Activated CD8-positive, alpha-beta T cell treated with anti-CD3 and anti-CD28 coated beads, Interleukin-2, amount 10 ng/mL, durations not matched to agents 7 days and 5 days (primary cell): ENCODE data around the gene COL18A1. TPM values are rescaled to one million over a fixed set of nuclear protein-coding genes. Genes with fewer than 3 reads are reported as not detected.
A peak's percentile ranks its signal among the peaks of the same experiment; 100 is the strongest.
"Not testable (repeated sequence)": the region's sequence is repeated elsewhere in the genome, so short reads cannot be mapped to it uniquely, and the experiment has no call there.

ENCODE experiments used
- ATAC-seq: fragments of 150-1000 bp; cut with Tn5 transposase; one replicate; pipeline ENCODE4 v1.10.0; 2021; ENCODE audit warnings: moderate library complexity
- CTCF ChIA-PET: fragments of 350-600 bp; sonication (Branson Sonifier 250); formaldehyde crosslinking; loops from one replicate; lab custom pipeline; 2021; ENCODE audit warnings: antibody characterized with exemption; lab: Charles Lee
- POLR2A ChIA-PET: fragments of 350-600 bp; sonication (Branson Sonifier 250); formaldehyde crosslinking; loops from one replicate; lab custom pipeline; 2021; ENCODE audit warnings: antibody characterized with exemption; lab: Charles Lee
- DNase-seq: peaks from one replicate; pipeline ENCODE4 v3.0.0-alpha.2; 2020
- H3K27ac Mint-ChIP-seq: one replicate; pipeline ENCODE4 v1.8.0; 2021; ENCODE audit warnings: mild to moderate bottlenecking, mixed read lengths
- H3K27me3 Mint-ChIP-seq: one replicate; pipeline ENCODE4 v1.8.0; 2021; ENCODE audit warnings: low read depth, mixed read lengths
- H3K36me3 Mint-ChIP-seq: one replicate; pipeline ENCODE4 v1.8.0; 2021; ENCODE audit warnings: low read depth, mixed read lengths
- H3K4me1 Mint-ChIP-seq: one replicate; pipeline ENCODE4 v1.8.0; 2021; ENCODE audit warnings: low read depth, mixed read lengths
- H3K4me3 Mint-ChIP-seq: one replicate; pipeline ENCODE4 v1.8.0; 2021; ENCODE audit warnings: mild to moderate bottlenecking, mixed read lengths
- H3K9me3 Mint-ChIP-seq: one replicate; pipeline ENCODE4 v1.8.0; 2022; ENCODE audit warnings: mixed read lengths; ENCODE audit not compliant: insufficient read depth
- total RNA-seq, 2 experiments: library from RNA; stranded (reverse); gene quantifications; one replicate each; pipeline ENCODE4 v1.2.3, GENCODE V29; 2021

COL18A1 gene
- total RNA-seq, 2 experiments from 2014 or later = 24.1 to 28.7 TPM

DNA sequence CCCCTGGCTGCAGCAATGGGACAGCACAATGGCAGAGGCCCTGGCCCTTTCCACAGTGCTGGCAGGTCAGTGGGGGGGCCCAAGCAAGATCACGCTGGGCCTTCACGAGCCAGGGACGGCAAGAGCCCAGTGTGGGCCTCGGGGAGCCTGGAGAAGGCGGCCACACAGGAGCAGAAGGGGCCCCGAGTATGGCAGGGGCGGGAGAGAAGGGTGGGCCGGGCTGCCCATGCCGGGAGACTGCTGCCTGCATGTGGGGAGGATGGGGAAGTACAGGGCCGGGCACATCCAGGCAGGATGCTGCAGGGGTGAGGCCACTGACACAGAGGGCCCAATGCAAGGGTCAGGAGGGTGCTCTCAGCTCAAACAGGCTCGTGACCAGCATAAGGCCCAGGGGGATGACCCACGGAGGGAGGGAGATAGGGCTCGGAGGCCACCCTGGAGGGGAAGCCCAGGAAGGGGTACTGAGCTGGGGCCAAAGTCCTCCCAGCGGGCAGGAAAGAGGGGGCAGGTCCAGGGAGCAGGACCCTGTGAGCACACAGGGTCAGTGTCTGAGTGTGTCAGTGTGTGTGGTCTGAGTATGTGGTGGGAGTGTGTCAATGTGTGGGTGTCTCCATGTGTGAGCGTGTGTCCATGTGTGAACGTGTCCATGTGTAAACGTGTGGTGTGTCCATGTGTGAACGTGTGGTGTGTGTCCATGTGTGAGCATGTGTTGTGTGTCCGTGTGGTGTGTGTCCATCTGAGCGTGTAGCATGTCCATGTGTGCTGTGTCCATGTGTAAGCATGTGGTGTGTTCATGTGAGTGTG is 124.2 kb downstream of the COL18A1 start:
- H3K4me3 Mint-ChIP-seq = no peak overlapping the region
- H3K36me3 Mint-ChIP-seq = peaks cover 38% of the 10 kb centered on the region
- POLR2A ChIA-PET = no interaction called here
- H3K27me3 Mint-ChIP-seq = no peaks in the 10 kb centered on the region
- CTCF ChIA-PET = no interaction called here
- H3K4me1 Mint-ChIP-seq = peaks cover 13% of the 10 kb centered on the region
- ATAC-seq (no peak), DNase-seq (no peak)
- H3K9me3 Mint-ChIP-seq = no peaks in the 10 kb centered on the region
- H3K27ac Mint-ChIP-seq = no peak overlapping the region

DNA sequence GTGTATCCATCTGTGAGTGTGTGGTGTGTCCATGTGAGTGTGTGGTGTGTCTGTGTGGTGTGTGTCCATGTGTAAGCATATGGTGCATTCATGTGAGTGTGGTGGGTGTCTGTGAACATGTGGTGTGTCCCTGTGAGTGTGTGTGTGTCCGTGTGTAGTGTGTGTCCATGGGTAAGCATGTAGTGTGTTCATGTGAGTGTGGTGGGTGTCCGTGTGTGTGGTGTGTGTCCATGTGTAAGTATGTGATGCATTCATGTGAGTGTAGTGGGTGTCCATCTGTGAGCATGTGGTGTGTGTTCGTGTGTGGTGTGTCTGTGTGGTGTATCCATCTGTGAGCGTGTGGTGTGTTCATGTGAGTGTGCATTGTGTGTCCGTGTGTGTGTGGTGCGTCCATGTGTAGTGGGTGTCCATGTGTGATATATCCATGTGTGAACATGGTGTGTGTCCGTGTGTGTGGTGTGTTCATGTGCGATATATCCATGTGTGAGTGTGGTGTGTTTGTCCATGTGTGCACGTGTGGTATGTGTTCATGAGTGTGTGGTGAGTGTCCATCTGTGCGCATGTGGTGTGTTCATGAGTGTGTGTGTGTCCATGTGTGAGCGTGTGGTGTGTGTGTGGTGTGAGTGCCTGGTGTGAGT is 124.9 kb downstream of the COL18A1 start:
- H3K27me3 Mint-ChIP-seq = no peaks in the 10 kb centered on the region
- H3K4me1 Mint-ChIP-seq = peaks cover 13% of the 10 kb centered on the region
- peaks cover 37% of the 10 kb centered on the region for H3K36me3 Mint-ChIP-seq
- H3K27ac Mint-ChIP-seq = no peak overlapping the region
- H3K4me3 Mint-ChIP-seq = no peak overlapping the region
- DNase-seq = no peak
- no peaks in the 10 kb centered on the region for H3K9me3 Mint-ChIP-seq
- no peak for ATAC-seq
- ChIA-PET CTCF (no interaction called here), POLR2A (no interaction called here)

- POLR2A ChIA-PET = no interaction called here
- no peak for DNase-seq
- H3K36me3 Mint-ChIP-seq = peaks cover 36% of the 10 kb centered on the region
Observed at GRCh38 chr21:45530423-45531113, 125.6 kb downstream of the COL18A1 start.

GRCh38 chr21:45531114-45531392 is 126.1 kb downstream of the COL18A1 start:
- peaks cover 38% of the 10 kb centered on the region for H3K36me3 Mint-ChIP-seq
- DNase-seq, POLR2A ChIA-PET: not testable (repeated sequence)

More at GRCh38 chr21:45530423-45531113, 125.6 kb downstream of the COL18A1 start:
- Mint-ChIP-seq H3K27ac (no peak overlapping the region), H3K4me3 (no peak overlapping the region), H3K9me3 (no peaks in the 10 kb centered on the region), H3K4me1 (peaks cover 17% of the 10 kb centered on the region), H3K27me3 (no peaks in the 10 kb centered on the region)
- ATAC-seq = no peak
- CTCF ChIA-PET = no interaction called here

DNA sequence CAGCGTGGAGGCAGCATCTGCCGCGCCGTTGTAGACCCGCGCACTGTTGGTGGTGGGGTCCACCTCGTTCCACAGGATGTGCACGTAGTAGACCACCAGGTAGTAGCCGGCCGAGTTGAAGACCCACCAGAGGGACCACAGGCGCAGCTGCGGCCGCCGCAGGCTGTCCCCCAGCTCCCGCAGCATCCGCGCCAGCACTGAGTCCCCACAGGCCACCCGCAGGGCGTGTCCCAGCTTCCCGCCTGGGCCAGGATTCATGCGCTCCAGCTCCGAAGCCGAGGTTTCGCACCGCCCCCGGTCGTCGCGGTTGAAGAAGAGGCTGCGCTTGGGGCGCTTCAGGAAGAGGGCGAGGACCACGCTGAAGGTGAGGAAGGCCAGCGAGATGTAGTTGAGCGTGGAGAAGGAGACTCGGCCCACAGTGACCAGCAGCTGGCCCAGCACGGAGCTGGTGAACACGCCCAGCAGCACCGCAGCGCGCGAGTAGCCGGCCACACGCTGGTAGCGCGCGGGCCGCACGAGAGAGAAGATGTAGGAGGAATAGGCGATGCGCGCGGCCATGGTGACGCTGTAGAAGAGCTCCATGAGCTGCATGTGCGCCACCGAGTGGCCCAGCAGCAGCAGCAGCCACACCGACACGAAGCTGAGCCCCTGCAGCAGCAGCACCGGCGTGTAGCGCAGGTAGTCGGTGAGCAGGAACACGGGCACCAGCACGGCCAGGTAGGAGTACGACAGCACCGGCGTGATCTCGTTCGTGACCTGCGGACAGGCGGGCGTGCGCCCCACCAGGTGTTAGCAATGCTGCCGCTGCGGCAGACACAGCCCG is 126.6 kb downstream of the COL18A1 start:
- peak overlapping the region; percentile 39 for H3K27ac Mint-ChIP-seq
- no peak overlapping the region for H3K4me3 Mint-ChIP-seq
- no peaks in the 10 kb centered on the region for H3K9me3 Mint-ChIP-seq
- peaks cover 42% of the 10 kb centered on the region for H3K36me3 Mint-ChIP-seq
- ChIA-PET CTCF (interaction anchor here (1.3 to 1.4 kb wide), 2 partner anchors 9 to 53 kb away, joined by 5 read pairs; no protein-coding TSS in a partner anchor), POLR2A (interaction anchor here (0.9 kb wide), 1 partner anchor 9 kb away, joined by 3 read pairs; no protein-coding TSS in a partner anchor)
- no peaks in the 10 kb centered on the region for H3K27me3 Mint-ChIP-seq
- H3K4me1 Mint-ChIP-seq = peaks cover 21% of the 10 kb centered on the region
- DNase-seq (no peak), ATAC-seq (no peak)

More at GRCh38 chr21:45531114-45531392, 126.1 kb downstream of the COL18A1 start:
- H3K27me3 Mint-ChIP-seq, ATAC-seq, CTCF ChIA-PET, H3K4me3 Mint-ChIP-seq, H3K27ac Mint-ChIP-seq, H3K9me3 Mint-ChIP-seq: not testable (repeated sequence)
- peaks cover 19% of the 10 kb centered on the region for H3K4me1 Mint-ChIP-seq

DNA sequence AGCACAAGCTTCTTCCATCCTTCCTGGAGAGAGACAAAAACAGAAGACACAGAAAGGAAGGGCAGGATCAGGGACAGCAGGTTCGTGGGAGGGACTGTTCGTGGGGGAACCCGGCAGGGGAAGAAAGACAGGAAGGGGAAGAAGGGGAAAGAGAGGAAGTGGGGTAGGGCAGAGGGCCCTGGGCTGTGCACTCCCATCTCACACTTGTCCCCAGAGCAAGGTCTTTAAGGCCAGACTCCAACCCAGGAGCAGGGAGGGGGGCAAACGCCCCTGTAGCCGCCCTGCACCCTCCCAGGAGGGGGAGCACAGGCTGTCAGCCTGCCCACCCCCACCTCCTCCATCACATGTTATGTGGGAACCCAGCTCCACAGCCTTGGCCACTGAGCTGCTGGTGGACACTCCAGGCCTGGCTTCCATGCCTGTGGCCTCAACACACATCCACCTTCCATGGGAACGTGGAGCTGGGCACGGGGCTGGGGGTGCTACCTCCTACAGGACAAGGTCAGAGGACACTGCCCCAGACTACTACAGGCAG is 127.9 kb downstream of the COL18A1 start:
- ChIA-PET CTCF (interaction anchor here (1.0 to 1.4 kb wide), 3 partner anchors 8 to 63 kb away, joined by 3 to 5 read pairs (median 5); no protein-coding TSS in a partner anchor), POLR2A (interaction anchor here (0.6 to 0.9 kb wide), 2 partner anchors 11 to 59 kb away, joined by 3 to 4 read pairs; no protein-coding TSS in a partner anchor)
- Mint-ChIP-seq H3K9me3 (no peaks in the 10 kb centered on the region), H3K4me3 (peak overlapping the region; percentile 58), H3K4me1 (peaks cover 21% of the 10 kb centered on the region), H3K27me3 (no peaks in the 10 kb centered on the region), H3K27ac (peak overlapping the region; percentile 97), H3K36me3 (peaks cover 36% of the 10 kb centered on the region)
- ATAC-seq (peak; percentile 36), DNase-seq (no peak)

DNA sequence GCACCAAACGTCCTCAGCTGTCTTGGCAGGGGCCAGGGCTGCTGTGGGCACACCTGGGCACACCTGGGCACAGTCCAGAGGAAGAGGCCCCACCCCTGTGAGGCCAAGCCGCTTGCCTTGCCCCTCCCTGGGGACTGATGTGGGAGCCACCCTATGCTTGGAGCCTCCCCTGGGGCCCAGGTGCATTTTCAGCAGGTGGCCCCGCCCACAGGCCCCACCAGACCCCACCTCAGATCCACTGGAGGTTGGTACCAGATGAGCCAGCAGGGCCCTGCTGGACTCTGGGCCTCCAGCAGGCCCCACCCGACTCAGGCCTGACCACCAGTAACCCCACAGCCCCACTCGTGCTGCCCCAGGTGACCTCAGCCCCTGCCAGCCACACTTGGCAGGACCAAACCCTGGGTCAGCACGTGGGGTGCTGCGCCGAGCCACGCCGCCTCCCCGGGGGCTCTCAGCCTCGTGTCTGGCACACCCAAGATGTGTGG is 128.4 kb downstream of the COL18A1 start:
- ATAC-seq (no peak), DNase-seq (no peak)
- Mint-ChIP-seq H3K27me3 (no peaks in the 10 kb centered on the region), H3K27ac (peak overlapping the region; percentile 97), H3K9me3 (no peaks in the 10 kb centered on the region), H3K4me3 (no peak overlapping the region), H3K4me1 (peaks cover 21% of the 10 kb centered on the region), H3K36me3 (peaks cover 32% of the 10 kb centered on the region)
- ChIA-PET CTCF (no interaction called here), POLR2A (no interaction called here)

DNA sequence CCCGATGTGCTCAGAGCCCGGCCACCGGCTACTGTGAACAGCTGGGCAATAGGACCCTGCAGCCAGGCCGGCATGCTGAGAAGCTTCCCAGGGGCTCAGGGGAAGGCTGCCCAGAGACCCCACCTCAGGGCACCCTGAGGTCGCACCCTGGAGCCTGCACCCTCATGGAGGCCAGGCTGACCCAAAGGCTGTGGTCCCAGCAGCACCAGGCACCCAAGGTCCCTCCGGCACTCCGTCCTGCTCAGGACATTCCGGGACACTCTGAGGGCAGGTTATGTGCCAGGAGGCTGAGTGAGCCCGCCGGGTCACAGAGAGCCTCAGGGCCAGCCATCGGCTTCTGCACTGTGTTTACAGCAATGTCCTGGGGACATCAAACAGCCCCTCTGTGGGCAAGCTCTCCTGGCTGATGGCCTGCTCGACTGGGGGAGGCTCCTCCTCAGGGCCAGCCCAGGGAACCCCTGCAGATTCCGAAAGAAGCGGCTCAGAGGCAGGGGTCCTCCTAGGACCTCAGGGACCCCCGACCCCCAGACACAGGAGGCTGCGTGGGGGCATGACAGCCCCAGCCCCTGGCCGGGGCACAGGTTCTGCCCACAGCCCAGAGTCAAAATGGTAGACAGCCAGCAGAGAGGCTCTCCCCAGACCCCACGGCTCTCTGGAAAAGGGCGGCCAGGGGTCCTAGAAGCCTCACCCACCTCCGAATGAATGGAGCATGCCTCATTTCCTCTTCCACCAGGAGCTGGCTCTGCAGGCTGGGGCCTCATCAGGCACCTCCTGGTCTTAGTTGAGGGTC is 129.1 kb downstream of the COL18A1 start:
- ChIA-PET CTCF (no interaction called here), POLR2A (interaction anchor here (0.6 kb wide), 1 partner anchor 295 kb away, joined by 3 read pairs; no protein-coding TSS in a partner anchor)
- Mint-ChIP-seq H3K27me3 (no peaks in the 10 kb centered on the region), H3K9me3 (no peaks in the 10 kb centered on the region), H3K36me3 (peaks cover 30% of the 10 kb centered on the region), H3K4me1 (peaks cover 23% of the 10 kb centered on the region), H3K4me3 (no peak overlapping the region), H3K27ac (no peak overlapping the region)
- ATAC-seq (no peak), DNase-seq (no peak)

GRCh38 chr21:45534636-45535331 is 129.8 kb downstream of the COL18A1 start:
- no peak overlapping the region for H3K4me3 Mint-ChIP-seq
- CTCF ChIA-PET = no interaction called here
- H3K27me3 Mint-ChIP-seq = no peaks in the 10 kb centered on the region
- H3K4me1 Mint-ChIP-seq = peaks cover 24% of the 10 kb centered on the region
- POLR2A ChIA-PET = interaction anchor here (0.6 kb wide), 1 partner anchor 294 kb away, joined by 3 read pairs; no protein-coding TSS in a partner anchor
- no peak overlapping the region for H3K27ac Mint-ChIP-seq
- H3K9me3 Mint-ChIP-seq = no peaks in the 10 kb centered on the region
- ATAC-seq = no peak
- DNase-seq = no peak
- H3K36me3 Mint-ChIP-seq = peaks cover 30% of the 10 kb centered on the region
